ENCODE data around the gene LIPH.
A peak's percentile ranks its signal among the peaks of the same experiment; 100 is the strongest.
"Not testable (repeated sequence)": the region's sequence is repeated elsewhere in the genome, so short reads cannot be mapped to it uniquely, and the experiment has no call there.

The LIPH gene

GRCh38 chr3:185558395-185558794, 6.0 kb upstream of the LIPH start:
- no peak for DNase-seq (ENCODE audit: low read depth, low spot score)
- H3K9me3 ChIP-seq (ENCODE audit: low read depth, low read length): no peaks in the 10 kb centered on the region
- H3K27ac ChIP-seq: no peak overlapping the region
- no peak for TF ChIP-seq EZH2 (IDR thresholded peaks at IDR 0.05)
- no peak for TF ChIP-seq POLR2AphosphoS5 (IDR thresholded peaks at IDR 0.05; ENCODE audit: borderline replicate concordance, low read depth, low read length)
- TF ChIP-seq FOXP2 (optimal IDR thresholded peaks at IDR 0.05; ENCODE audit: control extremely low read depth, extremely low read length, insufficient read depth): no peak
- H3K4me3 ChIP-seq: peak overlapping the region; percentile 69; the same call in 1 of the 2 replicates
- H3K9ac ChIP-seq (ENCODE audit: insufficient read length): no peak overlapping the region
- no peaks in the 10 kb centered on the region for H3K36me3 ChIP-seq (ENCODE audit: insufficient read depth, low read length)

GRCh38 chr3:185556640-185557039, 4.3 kb upstream of the LIPH start:
- not testable (repeated sequence) for H3K9ac ChIP-seq (ENCODE audit: insufficient read length); H3K36me3 ChIP-seq (ENCODE audit: insufficient read depth, low read length); H3K4me3 ChIP-seq; DNase-seq (ENCODE audit: low read depth, low spot score); H3K9me3 ChIP-seq (ENCODE audit: low read depth, low read length); H3K27ac ChIP-seq

- no peak for DNase-seq (ENCODE audit: low read depth, low spot score)
- H3K36me3 ChIP-seq (ENCODE audit: insufficient read depth, low read length): no peaks in the 10 kb centered on the region
- no peak overlapping the region for H3K4me3 ChIP-seq
- TF ChIP-seq EZH2 (IDR thresholded peaks at IDR 0.05): no peak
- TF ChIP-seq POLR2AphosphoS5 (IDR thresholded peaks at IDR 0.05; ENCODE audit: borderline replicate concordance, low read depth, low read length): no peak
- no peak for TF ChIP-seq FOXP2 (optimal IDR thresholded peaks at IDR 0.05; ENCODE audit: control extremely low read depth, extremely low read length, insufficient read depth)
- no peaks in the 10 kb centered on the region for H3K9me3 ChIP-seq (ENCODE audit: low read depth, low read length)
- no peak overlapping the region for H3K9ac ChIP-seq (ENCODE audit: insufficient read length)
- H3K27ac ChIP-seq: no peak overlapping the region
Observed at GRCh38 chr3:185555860-185556347, 3.5 kb upstream of the LIPH start.

GRCh38 chr3:185555101-185555501, 2.7 kb upstream of the LIPH start:
- DNase-seq (ENCODE audit: low read depth, low spot score): no peak
- TF ChIP-seq EZH2 (IDR thresholded peaks at IDR 0.05): no peak
- no peak for TF ChIP-seq FOXP2 (optimal IDR thresholded peaks at IDR 0.05; ENCODE audit: control extremely low read depth, extremely low read length, insufficient read depth)
- TF ChIP-seq POLR2AphosphoS5 (IDR thresholded peaks at IDR 0.05; ENCODE audit: borderline replicate concordance, low read depth, low read length): no peak

GRCh38 chr3:185549651-185550111, 2.7 kb downstream of the LIPH start:
- DNase-seq (ENCODE audit: low read depth, low spot score): peak; percentile 61
- Histone ChIP-seq H3K4me3 (peak overlapping the region; percentile 44), H3K36me3 (ENCODE audit: insufficient read depth, low read length) (no peaks in the 10 kb centered on the region), H3K9me3 (ENCODE audit: low read depth, low read length) (no peaks in the 10 kb centered on the region), H3K27ac (peak overlapping the region; percentile 87), H3K9ac (ENCODE audit: insufficient read length) (no peak overlapping the region)
- TF ChIP-seq FOXP2 (optimal IDR thresholded peaks at IDR 0.05; ENCODE audit: control extremely low read depth, extremely low read length, insufficient read depth) (no peak), EZH2 (IDR thresholded peaks at IDR 0.05) (no peak)

More at GRCh38 chr3:185555101-185555501, 2.7 kb upstream of the LIPH start:
- Histone ChIP-seq H3K36me3 (ENCODE audit: insufficient read depth, low read length) (no peaks in the 10 kb centered on the region), H3K27ac (no peak overlapping the region), H3K9me3 (ENCODE audit: low read depth, low read length) (no peaks in the 10 kb centered on the region), H3K9ac (ENCODE audit: insufficient read length) (no peak overlapping the region), H3K4me3 (no peak overlapping the region)

GRCh38 chr3:185549122-185549521, 3.3 kb downstream of the LIPH start:
- no peaks in the 10 kb centered on the region for H3K36me3 ChIP-seq (ENCODE audit: insufficient read depth, low read length)
- TF ChIP-seq EZH2 (IDR thresholded peaks at IDR 0.05) (no peak), FOXP2 (optimal IDR thresholded peaks at IDR 0.05; ENCODE audit: control extremely low read depth, extremely low read length, insufficient read depth) (no peak), POLR2AphosphoS5 (IDR thresholded peaks at IDR 0.05; ENCODE audit: borderline replicate concordance, low read depth, low read length) (no peak)
- H3K9ac ChIP-seq (ENCODE audit: insufficient read length): no peak overlapping the region
- no peaks in the 10 kb centered on the region for H3K9me3 ChIP-seq (ENCODE audit: low read depth, low read length)
- peak overlapping the region; percentile 44; the same call in 1 of the 2 replicates for H3K4me3 ChIP-seq
- DNase-seq (ENCODE audit: low read depth, low spot score): peak; percentile 71
- peak overlapping the region; percentile 87 for H3K27ac ChIP-seq

GRCh38 chr3:185540695-185541094, 11.7 kb downstream of the LIPH start:
- H3K36me3 ChIP-seq (ENCODE audit: insufficient read depth, low read length): no peaks in the 10 kb centered on the region
- H3K9ac ChIP-seq (ENCODE audit: insufficient read length): no peak overlapping the region
- no peaks in the 10 kb centered on the region for H3K9me3 ChIP-seq (ENCODE audit: low read depth, low read length)
- no peak overlapping the region for H3K4me3 ChIP-seq
- no peak for DNase-seq (ENCODE audit: low read depth, low spot score)
- TF ChIP-seq FOXP2 (optimal IDR thresholded peaks at IDR 0.05; ENCODE audit: control extremely low read depth, extremely low read length, insufficient read depth) (no peak), POLR2AphosphoS5 (IDR thresholded peaks at IDR 0.05; ENCODE audit: borderline replicate concordance, low read depth, low read length) (no peak), EZH2 (IDR thresholded peaks at IDR 0.05) (no peak)
- H3K27ac ChIP-seq: no peak overlapping the region

GRCh38 chr3:185539934-185540333, 12.5 kb downstream of the LIPH start:
- no peak for TF ChIP-seq POLR2AphosphoS5 (IDR thresholded peaks at IDR 0.05; ENCODE audit: borderline replicate concordance, low read depth, low read length)
- DNase-seq (ENCODE audit: low read depth, low spot score): no peak
- Histone ChIP-seq H3K4me3 (no peak overlapping the region), H3K27ac (no peak overlapping the region), H3K9ac (ENCODE audit: insufficient read length) (no peak overlapping the region), H3K9me3 (ENCODE audit: low read depth, low read length) (no peaks in the 10 kb centered on the region), H3K36me3 (ENCODE audit: insufficient read depth, low read length) (no peaks in the 10 kb centered on the region)

GRCh38 chr3:185537369-185537970, 14.9 kb downstream of the LIPH start:
- TF ChIP-seq EZH2 (IDR thresholded peaks at IDR 0.05) (no peak), POLR2AphosphoS5 (IDR thresholded peaks at IDR 0.05; ENCODE audit: borderline replicate concordance, low read depth, low read length) (peak; percentile 31; the same call in 1 of the 2 replicates)
- H3K27ac ChIP-seq: peak overlapping the region; percentile 88

More at GRCh38 chr3:185537369-185537970, 14.9 kb downstream of the LIPH start:
- H3K9ac ChIP-seq (ENCODE audit: insufficient read length): peak overlapping the region; percentile 35
- no peaks in the 10 kb centered on the region for H3K9me3 ChIP-seq (ENCODE audit: low read depth, low read length)
- DNase-seq (ENCODE audit: low read depth, low spot score): peak; percentile 99
- H3K4me3 ChIP-seq: peak overlapping the region; percentile 68
- H3K36me3 ChIP-seq (ENCODE audit: insufficient read depth, low read length): no peaks in the 10 kb centered on the region

Data from SK-N-MC (cell line).